HepG2 (cell line): ENCODE measurements around the gene GPBAR1. TPM values are rescaled to one million over a fixed set of nuclear protein-coding genes. Genes with fewer than 3 reads are reported as not detected.

ENCODE experiments used
- ETV6 ChIP-seq: sonication (generic); formaldehyde crosslinking; conservative IDR thresholded peaks from 2 replicates; pipeline ENCODE4 v1.4.0; 2020; ENCODE audit warnings: missing genetic modification reagents
- FOXO1 ChIP-seq: sonication (generic); formaldehyde crosslinking; IDR thresholded peaks from 2 replicates; pipeline ENCODE4 v1.4.0; 2020; ENCODE audit warnings: missing genetic modification reagents
- MXI1 ChIP-seq: IDR thresholded peaks from 3 replicates; pipeline ENCODE4 v1.6.1; 2012; ENCODE audit warnings: low read depth, low read length, inconsistent platforms, borderline replicate concordance
- SNAI1 ChIP-seq: sonication (generic); formaldehyde crosslinking; IDR thresholded peaks from 2 replicates; pipeline ENCODE4 v1.5.0; 2020; ENCODE audit warnings: mild to moderate bottlenecking, missing genetic modification reagents, borderline replicate concordance
- SNRNP70 ChIP-seq: fragments of 200-400 bp; formaldehyde crosslinking; IDR thresholded peaks from 2 replicates; pipeline ENCODE4 v1.6.1; 2017; ENCODE audit warnings: mild to moderate bottlenecking, low read depth, low read length, moderate library complexity
- TCF12 ChIP-seq, 2 experiments: fragments of 450-650 bp in 1 of 2; sonication (generic) in 1 of 2; formaldehyde crosslinking in 1 of 2; IDR thresholded peaks; 2 replicates each; pipeline versions ENCODE4 v1.6.1 to v1.8.0; 2017 to 2022; ENCODE audit warnings: antibody characterized with exemption in 1 of 2, mild to moderate bottlenecking in 1 of 2, missing genetic modification reagents in 1 of 2, moderate library complexity in 1 of 2
- ZKSCAN1 ChIP-seq: fragments of 150-350 bp; IDR thresholded peaks from 2 replicates; pipeline ENCODE4 v1.6.1; 2014; ENCODE audit warnings: low read length
- ZNF383 ChIP-seq: sonication (generic); formaldehyde crosslinking; IDR thresholded peaks from 2 replicates; pipeline ENCODE4 v1.4.0; 2020; ENCODE audit warnings: missing genetic modification reagents, mild to moderate bottlenecking, borderline replicate concordance
- ZNF761 ChIP-seq: sonication (generic); formaldehyde crosslinking; conservative IDR thresholded peaks from 2 replicates; pipeline ENCODE4 v1.4.0; 2020; ENCODE audit warnings: mild to moderate bottlenecking, missing genetic modification reagents
- ZNF879 ChIP-seq: sonication (generic); formaldehyde crosslinking; IDR thresholded peaks from 2 replicates; pipeline ENCODE4 v1.8.1; 2023; ENCODE audit warnings: missing genetic modification reagents
- polyA plus RNA-seq, 8 experiments: library from polyadenylated mRNA; depleted of rRNA in 3 of 8; stranded (reverse) in 7 of 8; unstranded in 1 of 8; fragments of >200 nt; fragmentation: Illumina TruSeq in 4 of 8; extraction: Trizol in 4 of 8; gene quantifications; 2 replicates each; pipeline versions ENCODE4 v1.2.1 to v1.2.3, GENCODE V29; 2011 to 2016; ENCODE audit warnings: low read depth in 4 of 8, missing spikeins in 1 of 8, mixed read lengths in 1 of 8; ENCODE audit not compliant: insufficient read depth in 1 of 8
- total RNA-seq, 5 experiments: library from RNA; depleted of rRNA; stranded (reverse); fragments of >200 nt; fragmentation: Illumina TruSeq; extraction: Trizol; gene quantifications; 2 replicates each; pipeline ENCODE4 v1.2.3, GENCODE V29; 2016; ENCODE audit warnings: low read depth in 1 of 5
- TF ChIP-seq, protein P1 (sequence below): sonication (generic); formaldehyde crosslinking; IDR thresholded peaks from 2 replicates; pipeline ENCODE4 v1.8.1; 2023; ENCODE audit warnings: mild to moderate bottlenecking, missing genetic modification reagents, borderline replicate concordance
- TF ChIP-seq, protein P2 (sequence below): sonication (generic); formaldehyde crosslinking; IDR thresholded peaks from 2 replicates; pipeline ENCODE4 v1.8.1; 2023; ENCODE audit warnings: mild to moderate bottlenecking, missing genetic modification reagents
- TF ChIP-seq, protein P3 (sequence below): sonication (generic); formaldehyde crosslinking; IDR thresholded peaks from 2 replicates; pipeline ENCODE4 v1.5.0; 2020; ENCODE audit warnings: mild to moderate bottlenecking, low read depth, missing genetic modification reagents, borderline replicate concordance
- TF ChIP-seq, protein P4 (sequence below): sonication (generic); formaldehyde crosslinking; IDR thresholded peaks from 2 replicates; pipeline ENCODE4 v1.9.0; 2021; ENCODE audit warnings: missing genetic modification reagents, borderline replicate concordance
- TF ChIP-seq, protein P5 (sequence below): IDR thresholded peaks from 2 replicates; pipeline ENCODE4 v1.4.0; 2020; ENCODE audit warnings: mild to moderate bottlenecking, missing genetic modification reagents
- TF ChIP-seq, protein P6 (sequence below): sonication (generic); formaldehyde crosslinking; IDR thresholded peaks from 2 replicates; pipeline ENCODE4 v1.4.0; 2020; ENCODE audit warnings: missing genetic modification reagents

Gene GPBAR1
- total and polyA plus RNA-seq, 2 of the 13 experiments (the other 11 are each of a cell fraction or from before 2014, with no cell fraction given), result 0.05 to 0.09 TPM

DNA sequence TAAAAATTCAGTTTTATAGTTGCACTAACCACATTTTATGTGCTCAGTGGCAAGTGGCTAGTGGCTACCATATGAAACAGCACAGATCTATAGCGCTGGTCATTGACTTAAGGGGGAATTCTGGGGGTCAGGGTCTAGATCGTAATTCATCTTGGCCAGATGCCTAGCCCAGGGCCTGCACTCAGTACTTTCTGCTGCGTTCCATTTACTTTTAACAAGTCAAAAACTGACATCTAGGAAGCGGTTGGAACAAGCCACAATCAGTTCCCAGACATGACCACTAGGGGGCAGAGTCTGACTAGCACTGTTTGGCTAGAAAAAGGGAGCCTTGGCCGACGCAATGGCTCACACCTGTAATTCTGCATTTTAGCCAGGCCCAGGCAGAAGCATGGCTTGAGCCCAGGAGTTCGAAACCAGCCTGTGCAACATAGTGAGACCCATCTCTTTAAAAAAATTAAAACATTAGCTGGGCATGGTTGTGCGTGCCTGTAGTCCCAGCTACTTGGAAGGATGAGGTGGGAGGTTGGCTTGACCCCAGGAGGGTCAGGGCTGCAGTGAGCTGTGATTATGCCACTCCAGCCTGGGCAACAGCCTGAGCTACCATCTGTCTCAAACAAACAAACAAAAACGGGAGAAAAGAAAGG, 40.5 kb downstream of the GPBAR1 start (continued):
- TF ChIP-seq, protein P1, sequence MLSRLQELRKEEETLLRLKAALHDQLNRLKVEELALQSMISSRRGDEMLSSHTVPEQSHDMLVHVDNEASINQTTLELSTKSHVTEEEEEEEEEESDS (CRISPR knock-in tag), result no peak
- TF ChIP-seq ZNF761 (no peak), ETV6 (CRISPR knock-in tag) (peak; percentile 79; the same call in 1 of the 2 replicates), TCF12 (IDR thresholded peaks at IDR 0.05) (no peak), TCF12 (CRISPR knock-in tag; IDR thresholded peaks at IDR 0.05) (no peak), SNRNP70 (no peak), ZKSCAN1 (0 out of 2 replicates have a peak, but pooled peaks have one; percentile 42), FOXO1 (CRISPR knock-in tag) (peak; percentile 32; the same call in 1 of the 2 replicates), SNAI1 (CRISPR knock-in tag) (no peak), ZNF879 (CRISPR knock-in tag) (no peak), MXI1 (peak; percentile 33; the same call in 1 of the 3 replicates), ZNF383 (CRISPR knock-in tag) (no peak)
- TF ChIP-seq, protein P2, sequence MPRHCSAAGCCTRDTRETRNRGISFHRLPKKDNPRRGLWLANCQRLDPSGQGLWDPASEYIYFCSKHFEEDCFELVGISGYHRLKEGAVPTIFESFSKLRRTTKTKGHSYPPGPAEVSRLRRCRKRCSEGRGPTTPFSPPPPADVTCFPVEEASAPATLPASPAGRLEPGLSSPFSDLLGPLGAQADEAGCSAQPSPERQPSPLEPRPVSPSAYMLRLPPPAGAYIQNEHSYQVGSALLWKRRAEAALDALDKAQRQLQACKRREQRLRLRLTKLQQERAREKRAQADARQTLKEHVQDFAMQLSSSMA (CRISPR knock-in tag), result no peak
- TF ChIP-seq, protein P3, sequence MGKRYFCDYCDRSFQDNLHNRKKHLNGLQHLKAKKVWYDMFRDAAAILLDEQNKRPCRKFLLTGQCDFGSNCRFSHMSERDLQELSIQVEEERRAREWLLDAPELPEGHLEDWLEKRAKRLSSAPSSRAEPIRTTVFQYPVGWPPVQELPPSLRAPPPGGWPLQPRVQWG (CRISPR knock-in tag), result no peak
- TF ChIP-seq, protein P4, sequence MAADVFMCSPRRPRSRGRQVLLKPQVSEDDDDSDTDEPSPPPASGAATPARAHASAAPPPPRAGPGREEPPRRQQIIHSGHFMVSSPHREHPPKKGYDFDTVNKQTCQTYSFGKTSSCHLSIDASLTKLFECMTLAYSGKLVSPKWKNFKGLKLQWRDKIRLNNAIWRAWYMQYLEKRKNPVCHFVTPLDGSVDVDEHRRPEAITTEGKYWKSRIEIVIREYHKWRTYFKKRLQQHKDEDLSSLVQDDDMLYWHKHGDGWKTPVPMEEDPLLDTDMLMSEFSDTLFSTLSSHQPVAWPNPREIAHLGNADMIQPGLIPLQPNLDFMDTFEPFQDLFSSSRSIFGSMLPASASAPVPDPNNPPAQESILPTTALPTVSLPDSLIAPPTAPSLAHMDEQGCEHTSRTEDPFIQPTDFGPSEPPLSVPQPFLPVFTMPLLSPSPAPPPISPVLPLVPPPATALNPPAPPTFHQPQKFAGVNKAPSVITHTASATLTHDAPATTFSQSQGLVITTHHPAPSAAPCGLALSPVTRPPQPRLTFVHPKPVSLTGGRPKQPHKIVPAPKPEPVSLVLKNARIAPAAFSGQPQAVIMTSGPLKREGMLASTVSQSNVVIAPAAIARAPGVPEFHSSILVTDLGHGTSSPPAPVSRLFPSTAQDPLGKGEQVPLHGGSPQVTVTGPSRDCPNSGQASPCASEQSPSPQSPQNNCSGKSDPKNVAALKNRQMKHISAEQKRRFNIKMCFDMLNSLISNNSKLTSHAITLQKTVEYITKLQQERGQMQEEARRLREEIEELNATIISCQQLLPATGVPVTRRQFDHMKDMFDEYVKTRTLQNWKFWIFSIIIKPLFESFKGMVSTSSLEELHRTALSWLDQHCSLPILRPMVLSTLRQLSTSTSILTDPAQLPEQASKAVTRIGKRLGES, result no peak
- TF ChIP-seq, protein P5, sequence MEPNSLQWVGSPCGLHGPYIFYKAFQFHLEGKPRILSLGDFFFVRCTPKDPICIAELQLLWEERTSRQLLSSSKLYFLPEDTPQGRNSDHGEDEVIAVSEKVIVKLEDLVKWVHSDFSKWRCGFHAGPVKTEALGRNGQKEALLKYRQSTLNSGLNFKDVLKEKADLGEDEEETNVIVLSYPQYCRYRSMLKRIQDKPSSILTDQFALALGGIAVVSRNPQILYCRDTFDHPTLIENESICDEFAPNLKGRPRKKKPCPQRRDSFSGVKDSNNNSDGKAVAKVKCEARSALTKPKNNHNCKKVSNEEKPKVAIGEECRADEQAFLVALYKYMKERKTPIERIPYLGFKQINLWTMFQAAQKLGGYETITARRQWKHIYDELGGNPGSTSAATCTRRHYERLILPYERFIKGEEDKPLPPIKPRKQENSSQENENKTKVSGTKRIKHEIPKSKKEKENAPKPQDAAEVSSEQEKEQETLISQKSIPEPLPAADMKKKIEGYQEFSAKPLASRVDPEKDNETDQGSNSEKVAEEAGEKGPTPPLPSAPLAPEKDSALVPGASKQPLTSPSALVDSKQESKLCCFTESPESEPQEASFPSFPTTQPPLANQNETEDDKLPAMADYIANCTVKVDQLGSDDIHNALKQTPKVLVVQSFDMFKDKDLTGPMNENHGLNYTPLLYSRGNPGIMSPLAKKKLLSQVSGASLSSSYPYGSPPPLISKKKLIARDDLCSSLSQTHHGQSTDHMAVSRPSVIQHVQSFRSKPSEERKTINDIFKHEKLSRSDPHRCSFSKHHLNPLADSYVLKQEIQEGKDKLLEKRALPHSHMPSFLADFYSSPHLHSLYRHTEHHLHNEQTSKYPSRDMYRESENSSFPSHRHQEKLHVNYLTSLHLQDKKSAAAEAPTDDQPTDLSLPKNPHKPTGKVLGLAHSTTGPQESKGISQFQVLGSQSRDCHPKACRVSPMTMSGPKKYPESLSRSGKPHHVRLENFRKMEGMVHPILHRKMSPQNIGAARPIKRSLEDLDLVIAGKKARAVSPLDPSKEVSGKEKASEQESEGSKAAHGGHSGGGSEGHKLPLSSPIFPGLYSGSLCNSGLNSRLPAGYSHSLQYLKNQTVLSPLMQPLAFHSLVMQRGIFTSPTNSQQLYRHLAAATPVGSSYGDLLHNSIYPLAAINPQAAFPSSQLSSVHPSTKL (CRISPR knock-in tag), result peak; percentile 75
- TF ChIP-seq, protein P6, sequence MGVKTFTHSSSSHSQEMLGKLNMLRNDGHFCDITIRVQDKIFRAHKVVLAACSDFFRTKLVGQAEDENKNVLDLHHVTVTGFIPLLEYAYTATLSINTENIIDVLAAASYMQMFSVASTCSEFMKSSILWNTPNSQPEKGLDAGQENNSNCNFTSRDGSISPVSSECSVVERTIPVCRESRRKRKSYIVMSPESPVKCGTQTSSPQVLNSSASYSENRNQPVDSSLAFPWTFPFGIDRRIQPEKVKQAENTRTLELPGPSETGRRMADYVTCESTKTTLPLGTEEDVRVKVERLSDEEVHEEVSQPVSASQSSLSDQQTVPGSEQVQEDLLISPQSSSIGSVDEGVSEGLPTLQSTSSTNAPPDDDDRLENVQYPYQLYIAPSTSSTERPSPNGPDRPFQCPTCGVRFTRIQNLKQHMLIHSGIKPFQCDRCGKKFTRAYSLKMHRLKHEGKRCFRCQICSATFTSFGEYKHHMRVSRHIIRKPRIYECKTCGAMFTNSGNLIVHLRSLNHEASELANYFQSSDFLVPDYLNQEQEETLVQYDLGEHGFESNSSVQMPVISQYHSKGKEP (CRISPR knock-in tag), result 0 out of 2 replicates have a peak, but pooled peaks have one; percentile 52
